Measurements from ENCODE around the gene BTF3. TPM values are rescaled to one million over a fixed set of nuclear protein-coding genes. Genes with fewer than 3 reads are reported as not detected.
"Not testable (repeated sequence)": the region's sequence is repeated elsewhere in the genome, so short reads cannot be mapped to it uniquely, and the experiment has no call there.

Gene BTF3
- total and polyA plus RNA-seq, 2 donors (not counting 3 experiments of a cell fraction or from before 2014, with no cell fraction given): 325 to 637 TPM

- dilution Hi-C loops (cut with MboI; ENCODE audit: extremely low pct_ligation_motif_present, low sequenced_read_pairs): no loop called here
- no peaks in the 10 kb centered on the region for H4K20me1 ChIP-seq (replicated peaks; ENCODE audit: control insufficient read depth, extremely low read depth, insufficient read depth, low read length)
- CTCF ChIA-PET: interaction anchor here (1.7 to 3.8 kb wide), 3 partner anchors 11 to 33 kb away, joined by 6 to 13 read pairs (median 13); partner anchors contain the start of gene BTF3
Observed at GRCh38 chr5:73486119-73486899, 11.9 kb upstream of the BTF3 start.

GRCh38 chr5:73487257-73487656 is 11.0 kb upstream of the BTF3 start:
- H3K4me3 ChIP-seq (replicated peaks in 1 of 3; ENCODE audit: insufficient read depth in 1 of 3, low read depth in 1 of 3, low read length in 3 of 3); H3K4me2 ChIP-seq (ENCODE audit: insufficient read depth, low read length); H3K27ac ChIP-seq (ENCODE audit: insufficient read depth, low read depth, low read length); intact Hi-C loops (cut with micrococcal nuclease); H2AFZ ChIP-seq (ENCODE audit: low read depth, low read length); H3K79me2 ChIP-seq (ENCODE audit: control insufficient read depth, insufficient read depth, low read length); H3K9ac ChIP-seq (replicated peaks; ENCODE audit: extremely low read depth, insufficient read depth, low read length); FAIRE-seq; H4K20me1 ChIP-seq (replicated peaks; ENCODE audit: control insufficient read depth, extremely low read depth, insufficient read depth, low read length); dilution Hi-C loops (cut with MboI; ENCODE audit: extremely low pct_ligation_motif_present, low sequenced_read_pairs); H3K9me3 ChIP-seq (replicated peaks; ENCODE audit: control insufficient read depth, insufficient read depth, low read length); POLR2A ChIA-PET; H3K36me3 ChIP-seq (ENCODE audit: control insufficient read depth in 2 of 2, extremely low read depth in 1 of 2, insufficient read depth in 2 of 2, low read length in 2 of 2); DNase-seq (ENCODE audit: low read depth, low spot score); BruUV-seq (replicated peaks); H3K9me1 ChIP-seq (replicated peaks; ENCODE audit: control insufficient read depth, extremely low read depth, insufficient read depth, low read length); H3K4me1 ChIP-seq (ENCODE audit: control insufficient read depth, extremely low read depth, insufficient read depth, low read length): not testable (repeated sequence)
- peaks cover 33 to 44% of the 10 kb centered on the region in 2 experiments for H3K27me3 ChIP-seq (ENCODE audit: control insufficient read depth in 2 of 2, insufficient read depth in 2 of 2, low read length in 2 of 2)
- CTCF ChIA-PET: interaction anchor here (0.8 to 3.8 kb wide), 5 partner anchors 10 to 33 kb away, joined by 3 to 13 read pairs (median 6); partner anchors contain the start of gene BTF3

More at GRCh38 chr5:73486119-73486899, 11.9 kb upstream of the BTF3 start:
- Histone ChIP-seq H3K9me1 (replicated peaks; ENCODE audit: control insufficient read depth, extremely low read depth, insufficient read depth, low read length) (no peaks in the 10 kb centered on the region), H3K27ac (ENCODE audit: insufficient read depth, low read depth, low read length) (no peak overlapping the region), H3K4me2 (ENCODE audit: insufficient read depth, low read length) (no peak overlapping the region), H3K27me3 (ENCODE audit: control insufficient read depth in 2 of 2, insufficient read depth in 2 of 2, low read length in 2 of 2) (peaks cover 36 to 50% of the 10 kb centered on the region in 2 experiments), H3K9me3 (replicated peaks; ENCODE audit: control insufficient read depth, insufficient read depth, low read length) (no peaks in the 10 kb centered on the region), H2AFZ (ENCODE audit: low read depth, low read length) (no peak overlapping the region), H3K9ac (replicated peaks; ENCODE audit: extremely low read depth, insufficient read depth, low read length) (no peak overlapping the region), H3K4me1 (ENCODE audit: control insufficient read depth, extremely low read depth, insufficient read depth, low read length) (no peaks in the 10 kb centered on the region), H3K36me3 (ENCODE audit: control insufficient read depth in 2 of 2, extremely low read depth in 1 of 2, insufficient read depth in 2 of 2, low read length in 2 of 2) (no peaks in the 10 kb centered on the region), H3K79me2 (ENCODE audit: control insufficient read depth, insufficient read depth, low read length) (no peaks in the 10 kb centered on the region), H3K4me3 (replicated peaks in 1 of 3; ENCODE audit: insufficient read depth in 1 of 3, low read depth in 1 of 3, low read length in 3 of 3) (no peak overlapping the region)
- intact Hi-C loops (cut with micrococcal nuclease): no loop called here
- FAIRE-seq (no peak), DNase-seq (ENCODE audit: low read depth, low spot score) (no peak)
- POLR2A ChIA-PET: no interaction called here
- BruUV-seq (replicated peaks): no TSS peak
- TF ChIP-seq POLR2A (IDR thresholded peaks at IDR 0.05; ENCODE audit: low read depth, low read length): no peak
- TF ChIP-seq POLR2AphosphoS5 (IDR thresholded peaks at IDR 0.05; ENCODE audit: insufficient read depth, low read depth, low read length): no peak
- TF ChIP-seq CTCF (IDR thresholded peaks at IDR 0.05; ENCODE audit: extremely low read depth in 1 of 2, insufficient read depth in 1 of 2, low read depth in 1 of 2, low read length in 2 of 2): no peak
- TF ChIP-seq MAX (IDR thresholded peaks at IDR 0.05; ENCODE audit: insufficient read depth, insufficient read length): no peak
- TF ChIP-seq MYC (IDR thresholded peaks at IDR 0.05; ENCODE audit: low read depth, low read length): no peak
- no peak for TF ChIP-seq FOS (IDR thresholded peaks at IDR 0.05; ENCODE audit: borderline replicate concordance, insufficient read depth, low read length)
- TF ChIP-seq GATA2 (IDR thresholded peaks at IDR 0.05; ENCODE audit: insufficient read depth, insufficient read length, low read depth, low read length): no peak
- TF ChIP-seq EZH2 (IDR thresholded peaks at IDR 0.05; ENCODE audit: borderline replicate concordance, low read depth, low read length, severe bottlenecking): no peak
- no peak for TF ChIP-seq JUN (IDR thresholded peaks at IDR 0.05; ENCODE audit: borderline replicate concordance, insufficient read depth, insufficient read length, low read depth)

Measured in endothelial cell of umbilical vein (primary cell).